T-cell (primary cell): ENCODE data around the gene SENP7. TPM values are rescaled to one million over a fixed set of nuclear protein-coding genes. Genes with fewer than 3 reads are reported as not detected.
"Not testable (repeated sequence)": the region's sequence is repeated elsewhere in the genome, so short reads cannot be mapped to it uniquely, and the experiment has no call there.

Experiments
- ATAC-seq, 4 experiments: fragments of 200-7000 bp in 3 of 4; fragments of 150-1000 bp in 1 of 4; cut with Tn5 transposase; replicated peaks in 1 of 4; 1 replicate in 3 of 4; 2 replicates in 1 of 4; pipeline ENCODE4 v1.10.0; 2021; ENCODE audit warnings: moderate library complexity in 3 of 4, mild to moderate bottlenecking in 2 of 4, moderate number of reproducible peaks in 1 of 4
- CTCF ChIA-PET, 2 donors: fragments of 300-600 bp; sonication (Branson Sonifier 250); formaldehyde crosslinking; loops; one replicate each; lab custom pipeline; 2022; ENCODE audit warnings: antibody characterized with exemption in 2 of 2; lab: Charles Lee
- POLR2A ChIA-PET, 2 donors: fragments of 300-600 bp; sonication (Branson Sonifier 250); formaldehyde crosslinking; loops; one replicate each; lab custom pipeline; 2022; ENCODE audit warnings: antibody characterized with exemption in 2 of 2; lab: Charles Lee
- DNase-seq, 35 experiments: peaks; one replicate each; pipeline versions ENCODE4 v3.0.0 to v3.0.0-alpha.2; 2013 to 2023
- H3K27ac ChIP-seq: one replicate; pipeline ENCODE4 v1.5.1; 2013; ENCODE audit warnings: low read length
- H3K27me3 ChIP-seq, 2 experiments: replicated peaks in 1 of 2; 1 replicate in 1 of 2; 2 replicates in 1 of 2; pipeline versions ENCODE4 v1.6.1 to v1.7.0; 2013; ENCODE audit warnings: low read length in 1 of 2, mixed read lengths in 1 of 2; ENCODE audit not compliant: control insufficient read depth in 2 of 2, insufficient read depth in 2 of 2; ENCODE audit errors: extremely low read depth in 1 of 2
- H3K36me3 ChIP-seq, 2 donors: 1 replicate in 1 of 2; 2 replicates in 1 of 2; pipeline versions ENCODE4 v1.6.1 to v1.7.0; 2013; ENCODE audit warnings: low read length in 1 of 2; ENCODE audit not compliant: control insufficient read depth in 2 of 2, insufficient read depth in 1 of 2; ENCODE audit errors: extremely low read depth in 1 of 2
- H3K4me1 ChIP-seq, 2 experiments: 1 replicate in 1 of 2; 2 replicates in 1 of 2; pipeline versions ENCODE4 v1.6.1 to v1.7.0; 2013; ENCODE audit warnings: low read length in 2 of 2, mixed read lengths in 1 of 2; ENCODE audit not compliant: insufficient read depth in 2 of 2, control insufficient read depth in 1 of 2; ENCODE audit errors: extremely low read depth in 1 of 2
- H3K4me3 ChIP-seq, 2 donors: 1 replicate in 1 of 2; 2 replicates in 1 of 2; pipeline versions ENCODE4 v1.5.1 to v1.7.0; 2013; ENCODE audit warnings: mild to moderate bottlenecking in 2 of 2, low read length in 1 of 2, moderate library complexity in 1 of 2; ENCODE audit not compliant: control insufficient read depth in 1 of 2; ENCODE audit errors: extremely low read depth in 1 of 2
- H3K9me3 ChIP-seq: 2 replicates; pipeline ENCODE4 v1.7.0; 2013
- H3K27ac Mint-ChIP-seq, 2 donors: one replicate each; pipeline ENCODE4 v1.8.0; 2020 to 2021; ENCODE audit warnings: mild to moderate bottlenecking in 2 of 2, mixed read lengths in 2 of 2
- H3K27me3 Mint-ChIP-seq, 2 donors: one replicate each; pipeline ENCODE4 v1.8.0; 2021 to 2022; ENCODE audit warnings: mixed read lengths in 2 of 2
- H3K36me3 Mint-ChIP-seq: one replicate; pipeline ENCODE4 v1.8.0; 2021; ENCODE audit warnings: mixed read lengths
- H3K4me1 Mint-ChIP-seq, 3 donors: one replicate each; pipeline ENCODE4 v1.8.0; 2020 to 2022; ENCODE audit warnings: mixed read lengths in 3 of 3, mild to moderate bottlenecking in 1 of 3
- H3K4me3 Mint-ChIP-seq, 3 donors: one replicate each; pipeline ENCODE4 v1.8.0; 2020 to 2022; ENCODE audit warnings: mild to moderate bottlenecking in 3 of 3, mixed read lengths in 3 of 3, moderate library complexity in 3 of 3
- H3K9me3 Mint-ChIP-seq, 3 donors: one replicate each; pipeline ENCODE4 v1.8.0; 2020 to 2022; ENCODE audit warnings: mixed read lengths in 3 of 3
- WGBS: methylation state at CpG from one replicate; pipeline ENCODE4 v1.1.5; 2013; ENCODE audit warnings: missing lambda C conversion rate; ENCODE audit not compliant: insufficient coverage; 5-methylcytosine and 5-hydroxymethylcytosine counted together
- total RNA-seq, 35 experiments: library from RNA in 6 of 35; stranded (reverse) in 6 of 35; fragments of 120-200 nt in 1 of 35; gene quantifications; one replicate each; pipeline versions ENCODE4 v1.2.1 to v1.2.4 and lab custom pipeline; 2013 to 2026

SENP7 gene
- total RNA-seq, 5 donors from 2014 or later (not counting 1 experiment from before 2014, with no cell fraction given): 45.8 to 55.9 (median 48.6) TPM

GRCh38 chr3:101308147-101308772 is 204.8 kb downstream of the SENP7 start:
- H3K4me1 Mint-ChIP-seq, DNase-seq, H3K9me3 ChIP-seq, CTCF ChIA-PET, H3K4me3 ChIP-seq, H3K27me3 Mint-ChIP-seq, H3K27me3 ChIP-seq, H3K36me3 ChIP-seq, H3K4me1 ChIP-seq, H3K4me3 Mint-ChIP-seq, POLR2A ChIA-PET, H3K27ac ChIP-seq, H3K27ac Mint-ChIP-seq, ATAC-seq: not testable (repeated sequence)
- Mint-ChIP-seq H3K9me3 (peaks cover 12 to 38% (median 29%) of the 10 kb centered on the region in 3 donors), H3K36me3 (peaks cover 63% of the 10 kb centered on the region)

- no peak for ATAC-seq
- DNase-seq: no peak
- no peak overlapping the region for H3K27ac ChIP-seq
- CTCF ChIA-PET: no interaction called here
- H3K4me3 Mint-ChIP-seq: no peak overlapping the region
- no peaks in the 10 kb centered on the region for H3K4me1 ChIP-seq
- peaks cover 14 to 28% (median 19%) of the 10 kb centered on the region in 3 donors for H3K9me3 Mint-ChIP-seq
- H3K27me3 Mint-ChIP-seq: no peaks in the 10 kb centered on the region
- no peaks in the 10 kb centered on the region for H3K36me3 ChIP-seq
- H3K27ac Mint-ChIP-seq: no peak overlapping the region
- POLR2A ChIA-PET: no interaction called here
- H3K9me3 ChIP-seq: peaks cover 2% of the 10 kb centered on the region
- no peaks in the 10 kb centered on the region for H3K27me3 ChIP-seq
- no peaks in the 10 kb centered on the region for H3K4me1 Mint-ChIP-seq
- peaks cover 48% of the 10 kb centered on the region for H3K36me3 Mint-ChIP-seq
- no peak overlapping the region for H3K4me3 ChIP-seq
These were observed 209.2 kb downstream of the SENP7 start for GRCh38 chr3:101303836-101304235.

- H3K4me1 Mint-ChIP-seq: no peaks in the 10 kb centered on the region
- DNase-seq (no peak), ATAC-seq (no peak)
- peaks cover 15 to 29% (median 16%) of the 10 kb centered on the region in 3 donors for H3K9me3 Mint-ChIP-seq
- no peaks in the 10 kb centered on the region for H3K27me3 Mint-ChIP-seq
- H3K4me3 Mint-ChIP-seq: no peak overlapping the region
- H3K4me3 ChIP-seq: no peak overlapping the region
- no peaks in the 10 kb centered on the region for H3K27me3 ChIP-seq
- no peak overlapping the region for H3K27ac ChIP-seq
- WGBS: 25% methylated on average over 1 of the region's 5 CpGs
- peaks cover 2% of the 10 kb centered on the region for H3K9me3 ChIP-seq
- POLR2A ChIA-PET: no interaction called here
- CTCF ChIA-PET: interaction anchor here in 1 of 2 donors (1.1 to 1.2 kb wide), 2 partner anchors 8 to 18 kb away, joined by 3 read pairs; no protein-coding TSS in a partner anchor
- H3K4me1 ChIP-seq: no peaks in the 10 kb centered on the region
- peaks cover 45% of the 10 kb centered on the region for H3K36me3 Mint-ChIP-seq
- no peak overlapping the region for H3K27ac Mint-ChIP-seq
- H3K36me3 ChIP-seq: no peaks in the 10 kb centered on the region
These were observed 209.8 kb downstream of the SENP7 start for GRCh38 chr3:101303089-101303731.

- ATAC-seq: no peak
- Mint-ChIP-seq H3K27ac (no peak overlapping the region), H3K36me3 (peaks cover 29% of the 10 kb centered on the region), H3K27me3 (no peaks in the 10 kb centered on the region), H3K4me1 (no peaks in the 10 kb centered on the region), H3K4me3 (no peak overlapping the region), H3K9me3 (peaks cover 19 to 36% (median 19%) of the 10 kb centered on the region in 3 donors)
- Histone ChIP-seq H3K36me3 (no peaks in the 10 kb centered on the region), H3K27me3 (no peaks in the 10 kb centered on the region), H3K4me3 (no peak overlapping the region), H3K4me1 (no peaks in the 10 kb centered on the region), H3K27ac (no peak overlapping the region), H3K9me3 (peaks cover 2% of the 10 kb centered on the region)
- ChIA-PET POLR2A (no interaction called here), CTCF (no interaction called here)
- WGBS: 95% methylated on average over 8 of the region's 8 CpGs
- no peak for DNase-seq
These were observed 212.9 kb downstream of the SENP7 start for GRCh38 chr3:101300073-101300472.

GRCh38 chr3:101292027-101292426 is 221.0 kb downstream of the SENP7 start:
- Histone ChIP-seq H3K36me3 (no peaks in the 10 kb centered on the region), H3K27me3 (no peaks in the 10 kb centered on the region), H3K27ac (no peak overlapping the region), H3K4me1 (no peaks in the 10 kb centered on the region), H3K9me3 (no peaks in the 10 kb centered on the region), H3K4me3 (no peak overlapping the region)
- POLR2A ChIA-PET: no interaction called here
- no peak for DNase-seq
- CTCF ChIA-PET: no interaction called here
- peaks cover 18 to 40% (median 20%) of the 10 kb centered on the region in 3 donors for H3K9me3 Mint-ChIP-seq
- H3K27me3 Mint-ChIP-seq: no peaks in the 10 kb centered on the region
- no peak overlapping the region for H3K27ac Mint-ChIP-seq
- ATAC-seq: no peak
- H3K4me1 Mint-ChIP-seq: no peaks in the 10 kb centered on the region
- peaks cover 22% of the 10 kb centered on the region for H3K36me3 Mint-ChIP-seq
- H3K4me3 Mint-ChIP-seq: no peak overlapping the region

GRCh38 chr3:101288294-101288693 is 224.7 kb downstream of the SENP7 start:
- Histone ChIP-seq H3K9me3 (no peaks in the 10 kb centered on the region), H3K36me3 (no peaks in the 10 kb centered on the region), H3K4me1 (no peaks in the 10 kb centered on the region), H3K27ac (no peak overlapping the region), H3K27me3 (no peaks in the 10 kb centered on the region), H3K4me3 (no peak overlapping the region)
- no peak overlapping the region for H3K4me3 Mint-ChIP-seq
- DNase-seq (no peak), ATAC-seq (no peak)
- H3K27ac Mint-ChIP-seq: no peak overlapping the region
- peaks cover 27% of the 10 kb centered on the region for H3K36me3 Mint-ChIP-seq
- H3K4me1 Mint-ChIP-seq: no peaks in the 10 kb centered on the region
- ChIA-PET POLR2A (no interaction called here), CTCF (no interaction called here)
- no peaks in the 10 kb centered on the region for H3K27me3 Mint-ChIP-seq
- peaks cover 7 to 13% (median 7%) of the 10 kb centered on the region in 3 donors for H3K9me3 Mint-ChIP-seq
- WGBS: no CpG with 5 or more reads among the region's 2 CpGs
